Activated CD8-positive, alpha-beta T cell treated with anti-CD3 and anti-CD28 coated beads for 36 hours (primary cell): ENCODE data around the gene IFNGR1. TPM values are rescaled to one million over a fixed set of nuclear protein-coding genes. Genes with fewer than 3 reads are reported as not detected.

Experiments
- ATAC-seq: fragments of 200-7000 bp; cut with Tn5 transposase; one replicate; pipeline ENCODE4 v1.10.0; 2021; ENCODE audit warnings: mild to moderate bottlenecking, moderate library complexity
- CTCF ChIA-PET: fragments of 350-600 bp; sonication (Branson Sonifier 250); formaldehyde crosslinking; loops from one replicate; lab custom pipeline; 2021; ENCODE audit warnings: antibody characterized with exemption; lab: Charles Lee
- POLR2A ChIA-PET: fragments of 350-600 bp; sonication (Branson Sonifier 250); formaldehyde crosslinking; loops from one replicate; lab custom pipeline; 2021; ENCODE audit warnings: antibody characterized with exemption; lab: Charles Lee
- DNase-seq: peaks from one replicate; pipeline ENCODE4 v3.0.0-alpha.2; 2020
- H3K27ac Mint-ChIP-seq: one replicate; pipeline ENCODE4 v1.8.0; 2021; ENCODE audit warnings: mild to moderate bottlenecking, mixed read lengths
- H3K27me3 Mint-ChIP-seq: one replicate; pipeline ENCODE4 v1.8.0; 2021; ENCODE audit warnings: mixed read lengths
- H3K36me3 Mint-ChIP-seq: one replicate; pipeline ENCODE4 v1.8.0; 2021; ENCODE audit warnings: low read depth, mixed read lengths
- H3K4me1 Mint-ChIP-seq: one replicate; pipeline ENCODE4 v1.8.0; 2021; ENCODE audit warnings: low read depth, mixed read lengths
- H3K4me3 Mint-ChIP-seq: one replicate; pipeline ENCODE4 v1.8.0; 2021; ENCODE audit warnings: mild to moderate bottlenecking, moderate library complexity, mixed read lengths
- H3K9me3 Mint-ChIP-seq: one replicate; pipeline ENCODE4 v1.8.0; 2021; ENCODE audit warnings: mixed read lengths
- intact Hi-C: fragments of 100-400 bp; cut with micrococcal nuclease; formaldehyde crosslinking; loops from one replicate; pipeline ENCODE4 v1.10.0; 2022
- total RNA-seq, 2 experiments: library from RNA; stranded (reverse); gene quantifications; one replicate each; pipeline ENCODE4 v1.2.3, GENCODE V29; 2021
- TF ChIP-seq, protein P1 (sequence below): fragments of 200-600 bp; IDR thresholded peaks from one replicate; pipeline ENCODE4 v1.8.0; 2022; ENCODE audit warnings: antibody characterized with exemption, mild to moderate bottlenecking

The IFNGR1 gene
- total RNA-seq, 2 experiments from 2014 or later = 25.6 to 26.8 TPM

- H3K4me3 Mint-ChIP-seq = no peak overlapping the region
- no peaks in the 10 kb centered on the region for H3K36me3 Mint-ChIP-seq
- no peak for ATAC-seq
- no peak for DNase-seq
- no peaks in the 10 kb centered on the region for H3K4me1 Mint-ChIP-seq
- H3K9me3 Mint-ChIP-seq = peaks cover 3% of the 10 kb centered on the region
- TF ChIP-seq, protein P1, sequence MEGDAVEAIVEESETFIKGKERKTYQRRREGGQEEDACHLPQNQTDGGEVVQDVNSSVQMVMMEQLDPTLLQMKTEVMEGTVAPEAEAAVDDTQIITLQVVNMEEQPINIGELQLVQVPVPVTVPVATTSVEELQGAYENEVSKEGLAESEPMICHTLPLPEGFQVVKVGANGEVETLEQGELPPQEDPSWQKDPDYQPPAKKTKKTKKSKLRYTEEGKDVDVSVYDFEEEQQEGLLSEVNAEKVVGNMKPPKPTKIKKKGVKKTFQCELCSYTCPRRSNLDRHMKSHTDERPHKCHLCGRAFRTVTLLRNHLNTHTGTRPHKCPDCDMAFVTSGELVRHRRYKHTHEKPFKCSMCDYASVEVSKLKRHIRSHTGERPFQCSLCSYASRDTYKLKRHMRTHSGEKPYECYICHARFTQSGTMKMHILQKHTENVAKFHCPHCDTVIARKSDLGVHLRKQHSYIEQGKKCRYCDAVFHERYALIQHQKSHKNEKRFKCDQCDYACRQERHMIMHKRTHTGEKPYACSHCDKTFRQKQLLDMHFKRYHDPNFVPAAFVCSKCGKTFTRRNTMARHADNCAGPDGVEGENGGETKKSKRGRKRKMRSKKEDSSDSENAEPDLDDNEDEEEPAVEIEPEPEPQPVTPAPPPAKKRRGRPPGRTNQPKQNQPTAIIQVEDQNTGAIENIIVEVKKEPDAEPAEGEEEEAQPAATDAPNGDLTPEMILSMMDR = no peak
- intact Hi-C loops = no loop called here
- H3K27ac Mint-ChIP-seq = no peak overlapping the region
- CTCF ChIA-PET = interaction anchor here (1.1 kb wide), 1 partner anchor 23 kb away, joined by 3 read pairs; no protein-coding TSS in a partner anchor
- peaks cover 5% of the 10 kb centered on the region for H3K27me3 Mint-ChIP-seq
- POLR2A ChIA-PET = no interaction called here
Measured at GRCh38 chr6:137248702-137249101, 29.5 kb upstream of the IFNGR1 start.

DNA sequence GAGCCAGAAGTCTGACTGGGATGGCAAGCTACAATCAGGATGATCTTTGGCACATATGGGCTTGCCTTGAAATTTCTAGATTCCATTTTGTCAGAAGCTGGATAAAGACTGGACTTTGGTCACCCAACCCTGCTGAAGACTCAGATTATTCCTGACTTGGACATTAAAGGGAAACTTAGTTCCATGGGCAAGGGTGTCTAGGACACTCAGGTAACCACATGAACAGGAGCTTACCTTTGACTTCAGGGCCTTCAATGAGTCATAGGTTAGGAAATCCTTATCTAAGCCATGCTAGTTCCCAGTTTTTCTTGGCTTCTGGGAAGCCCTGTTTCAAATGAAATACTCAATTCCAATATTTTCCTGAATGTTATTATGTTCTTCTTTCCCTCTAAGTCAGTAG, 28.5 kb upstream of the IFNGR1 start:
- no peak overlapping the region for H3K27ac Mint-ChIP-seq
- POLR2A ChIA-PET = no interaction called here

GRCh38 chr6:137246791-137247202, 27.6 kb upstream of the IFNGR1 start:
- Mint-ChIP-seq H3K27me3 (no peaks in the 10 kb centered on the region), H3K9me3 (no peaks in the 10 kb centered on the region), H3K27ac (no peak overlapping the region), H3K4me1 (no peaks in the 10 kb centered on the region), H3K36me3 (no peaks in the 10 kb centered on the region), H3K4me3 (no peak overlapping the region)
- CTCF ChIA-PET = no interaction called here
- POLR2A ChIA-PET = interaction anchor here (1.1 kb wide), 1 partner anchor 29 kb away, joined by 4 read pairs; no protein-coding TSS in a partner anchor
- ATAC-seq (no peak), DNase-seq (no peak)
- TF ChIP-seq, protein P1 = no peak
- intact Hi-C loops = no loop called here

More for the DNA sequence above, 28.5 kb upstream of the IFNGR1 start:
- TF ChIP-seq, protein P1 = no peak
- ATAC-seq (no peak), DNase-seq (no peak)
- Mint-ChIP-seq H3K9me3 (no peaks in the 10 kb centered on the region), H3K36me3 (no peaks in the 10 kb centered on the region), H3K27me3 (peaks cover 3% of the 10 kb centered on the region), H3K4me1 (no peaks in the 10 kb centered on the region), H3K4me3 (no peak overlapping the region)
- CTCF ChIA-PET = interaction anchor here (1.2 kb wide), 1 partner anchor 10 kb away, joined by 4 read pairs; no protein-coding TSS in a partner anchor
- intact Hi-C loops = no loop called here

DNA sequence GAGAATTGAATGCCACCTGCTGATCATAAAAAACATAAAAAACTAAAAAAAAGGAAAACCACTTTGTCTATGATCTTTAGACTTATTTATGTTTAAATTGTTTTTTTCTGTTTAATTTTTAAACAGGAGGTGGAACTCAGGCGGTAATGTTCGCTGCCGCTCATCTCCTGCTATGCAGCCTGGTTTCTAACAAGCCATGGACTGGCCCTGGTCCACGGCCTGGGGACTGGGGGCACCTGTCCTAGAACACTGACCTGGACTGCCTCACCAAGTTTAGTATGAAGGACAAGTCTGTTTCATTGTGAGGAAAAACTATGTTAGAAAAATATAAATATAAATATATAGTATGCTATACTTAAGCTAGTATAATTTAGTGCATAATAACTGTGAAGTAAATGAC, 27.0 kb upstream of the IFNGR1 start:
- ChIA-PET POLR2A (interaction anchor here (1.1 kb wide), 1 partner anchor 28 kb away, joined by 4 read pairs; no protein-coding TSS in a partner anchor), CTCF (no interaction called here)
- H3K36me3 Mint-ChIP-seq = no peaks in the 10 kb centered on the region
- no peaks in the 10 kb centered on the region for H3K4me1 Mint-ChIP-seq
- TF ChIP-seq, protein P1 = no peak
- H3K27ac Mint-ChIP-seq = no peak overlapping the region
- no peak overlapping the region for H3K4me3 Mint-ChIP-seq
- H3K27me3 Mint-ChIP-seq = no peaks in the 10 kb centered on the region
- intact Hi-C loops = no loop called here
- DNase-seq (no peak), ATAC-seq (no peak)
- H3K9me3 Mint-ChIP-seq = no peaks in the 10 kb centered on the region

GRCh38 chr6:137241481-137242038, 22.4 kb upstream of the IFNGR1 start:
- ATAC-seq (no peak), DNase-seq (no peak)
- TF ChIP-seq, protein P1 = no peak
- CTCF ChIA-PET = interaction anchor here (1.2 to 2.4 kb wide), 2 partner anchors 9 to 73 kb away, joined by 3 to 9 read pairs; no protein-coding TSS in a partner anchor
- no peak overlapping the region for H3K4me3 Mint-ChIP-seq
- H3K9me3 Mint-ChIP-seq = peaks cover 5% of the 10 kb centered on the region
- no peaks in the 10 kb centered on the region for H3K27me3 Mint-ChIP-seq
- no peak overlapping the region for H3K27ac Mint-ChIP-seq
- intact Hi-C loops = no loop called here
- peaks cover 5% of the 10 kb centered on the region for H3K4me1 Mint-ChIP-seq
- POLR2A ChIA-PET = interaction anchor here (0.5 kb wide), 1 partner anchor 374 kb away, joined by 4 read pairs; no protein-coding TSS in a partner anchor
- no peaks in the 10 kb centered on the region for H3K36me3 Mint-ChIP-seq
